Uterus (tissue), 4 donors: ENCODE results near the gene TMEM87B. TPM values are rescaled to one million over a fixed set of nuclear protein-coding genes. Genes with fewer than 3 reads are reported as not detected.
A peak's percentile ranks its signal among the peaks of the same experiment; 100 is the strongest.

Experiments
- DNase-seq, 2 donors: peaks; one replicate each; pipeline ENCODE4 v3.0.0-alpha.2; 2019 to 2020
- H3K27ac ChIP-seq, 2 donors: fragments of 200-600 bp; sonication (generic); 1 replicate in 1 of 2; 2 replicates in 1 of 2; pipeline ENCODE4 v1.5.1; 2016 to 2018
- H3K27me3 ChIP-seq, 2 donors: fragments of 200-600 bp; sonication (generic); one replicate each; pipeline ENCODE4 v1.5.1; 2018 to 2019; ENCODE audit warnings: control low read depth in 1 of 2
- H3K36me3 ChIP-seq, 2 donors: fragments of 200-600 bp; sonication (generic); one replicate each; pipeline ENCODE4 v1.5.1; 2019; ENCODE audit warnings: control low read depth in 1 of 2
- H3K4me1 ChIP-seq, 2 donors: fragments of 200-600 bp; sonication (generic); one replicate each; pipeline ENCODE4 v1.5.1; 2018 to 2019; ENCODE audit warnings: control low read depth in 1 of 2
- H3K4me3 ChIP-seq, 2 donors: fragments of 200-600 bp; sonication (generic); 1 replicate in 1 of 2; 2 replicates in 1 of 2; pipeline ENCODE4 v1.5.1; 2018 to 2019; ENCODE audit warnings: mild to moderate bottlenecking in 1 of 2
- H3K9me3 ChIP-seq, 2 donors: fragments of 200-600 bp; sonication (generic); one replicate each; pipeline ENCODE4 v1.5.1; 2019; ENCODE audit warnings: control low read depth in 1 of 2
- POLR2A ChIP-seq, 2 donors: fragments of 450-650 bp; IDR thresholded peaks; one replicate each; pipeline ENCODE4 v1.6.1; 2016; ENCODE audit warnings: antibody characterized with exemption in 2 of 2, mild to moderate bottlenecking in 1 of 2, moderate library complexity in 1 of 2
- intact Hi-C: fragments of 100-400 bp; cut with DNase I; formaldehyde crosslinking; loops from one replicate; pipeline ENCODE4 v1.15.1; 2023; ENCODE audit warnings: low total_unique reads
- total RNA-seq, 4 donors: library from RNA; depleted of rRNA in 3 of 4; stranded (reverse); fragments of >200 nt in 3 of 4; gene quantifications; one replicate each; pipeline versions ENCODE4 v1.1.0 to v1.2.4, GENCODE V29; 2014 to 2023
- TF ChIP-seq, protein P1 (sequence below), 4 experiments: fragments of 200-600 bp in 2 of 4; fragments of 450-650 bp in 2 of 4; sonication (generic) in 2 of 4; IDR thresholded peaks; one replicate each; pipeline ENCODE4 v1.5.1; 2016 to 2019; ENCODE audit warnings: antibody characterized with exemption in 4 of 4, mild to moderate bottlenecking in 2 of 4, moderate library complexity in 1 of 4
- donor health status: DM: yes; HTN: yes; CAD: no.

TMEM87B gene, protein sequence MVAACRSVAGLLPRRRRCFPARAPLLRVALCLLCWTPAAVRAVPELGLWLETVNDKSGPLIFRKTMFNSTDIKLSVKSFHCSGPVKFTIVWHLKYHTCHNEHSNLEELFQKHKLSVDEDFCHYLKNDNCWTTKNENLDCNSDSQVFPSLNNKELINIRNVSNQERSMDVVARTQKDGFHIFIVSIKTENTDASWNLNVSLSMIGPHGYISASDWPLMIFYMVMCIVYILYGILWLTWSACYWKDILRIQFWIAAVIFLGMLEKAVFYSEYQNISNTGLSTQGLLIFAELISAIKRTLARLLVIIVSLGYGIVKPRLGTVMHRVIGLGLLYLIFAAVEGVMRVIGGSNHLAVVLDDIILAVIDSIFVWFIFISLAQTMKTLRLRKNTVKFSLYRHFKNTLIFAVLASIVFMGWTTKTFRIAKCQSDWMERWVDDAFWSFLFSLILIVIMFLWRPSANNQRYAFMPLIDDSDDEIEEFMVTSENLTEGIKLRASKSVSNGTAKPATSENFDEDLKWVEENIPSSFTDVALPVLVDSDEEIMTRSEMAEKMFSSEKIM
- total RNA-seq: 10 to 100 TPM in 3 of 4 donors, 1 to 10 TPM in 1; 6.7 to 51.6 (median 27.0) TPM

DNA sequence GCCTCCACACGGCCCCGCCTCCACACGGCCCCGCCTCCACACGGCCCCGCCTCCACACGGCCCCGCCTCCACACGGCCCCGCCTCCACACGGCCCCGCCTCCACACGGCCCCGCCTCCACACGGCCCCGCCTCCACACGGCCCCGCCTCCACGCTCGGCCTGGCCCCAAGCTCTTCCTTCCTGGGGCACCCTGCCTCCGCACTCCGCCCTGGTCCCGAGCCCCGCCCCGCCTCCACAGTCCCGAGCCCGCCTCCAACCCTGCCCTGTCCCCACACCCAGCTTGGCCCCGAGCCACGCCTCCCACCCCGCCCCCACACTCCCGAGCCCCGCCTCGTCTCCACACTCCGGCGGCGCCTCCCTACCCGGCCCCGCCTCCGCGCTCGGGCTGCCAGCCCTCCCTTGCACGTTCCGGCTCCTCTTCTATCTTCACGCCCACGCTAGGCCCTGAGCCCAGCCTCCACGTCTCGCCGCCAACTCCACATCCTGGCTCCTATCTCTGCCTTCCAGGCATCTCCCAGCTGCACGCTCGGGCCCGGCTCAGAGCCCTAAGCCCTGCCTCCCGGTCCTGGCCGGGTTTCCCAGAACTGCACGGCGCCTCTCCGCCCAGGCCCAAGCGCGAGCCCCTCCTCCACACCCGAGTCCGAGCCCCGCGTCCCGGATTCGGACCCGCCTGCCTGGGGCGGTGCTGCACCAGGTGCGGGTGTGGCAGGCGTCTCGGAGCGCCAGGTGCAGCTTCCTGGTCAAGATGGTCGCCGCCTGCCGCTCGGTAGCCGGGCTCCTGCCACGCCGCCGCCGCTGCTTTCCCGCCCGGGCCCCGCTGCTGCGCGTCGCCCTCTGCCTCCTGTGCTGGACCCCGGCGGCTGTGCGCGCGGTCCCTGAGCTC lies at the start of gene TMEM87B:
Gene TMEM87B (plus strand): TSS at position 423 of the 883 bp plus-strand sequence. CDS start 323 bp downstream, at position 746.
- DNase-seq: peak; percentile 98 to 99
- peak within 1 kb of the TSS; percentile 63 to 87 for H3K4me3 ChIP-seq
- peak within 1 kb of the TSS; percentile 95 to 96 for H3K27ac ChIP-seq
- H3K36me3 ChIP-seq: no peaks in the 10 kb centered on the region
- H3K4me1 ChIP-seq: peaks cover 3 to 9% of the 10 kb centered on the region in 2 donors
- intact Hi-C loops: no loop called here
- TF ChIP-seq, protein P1, sequence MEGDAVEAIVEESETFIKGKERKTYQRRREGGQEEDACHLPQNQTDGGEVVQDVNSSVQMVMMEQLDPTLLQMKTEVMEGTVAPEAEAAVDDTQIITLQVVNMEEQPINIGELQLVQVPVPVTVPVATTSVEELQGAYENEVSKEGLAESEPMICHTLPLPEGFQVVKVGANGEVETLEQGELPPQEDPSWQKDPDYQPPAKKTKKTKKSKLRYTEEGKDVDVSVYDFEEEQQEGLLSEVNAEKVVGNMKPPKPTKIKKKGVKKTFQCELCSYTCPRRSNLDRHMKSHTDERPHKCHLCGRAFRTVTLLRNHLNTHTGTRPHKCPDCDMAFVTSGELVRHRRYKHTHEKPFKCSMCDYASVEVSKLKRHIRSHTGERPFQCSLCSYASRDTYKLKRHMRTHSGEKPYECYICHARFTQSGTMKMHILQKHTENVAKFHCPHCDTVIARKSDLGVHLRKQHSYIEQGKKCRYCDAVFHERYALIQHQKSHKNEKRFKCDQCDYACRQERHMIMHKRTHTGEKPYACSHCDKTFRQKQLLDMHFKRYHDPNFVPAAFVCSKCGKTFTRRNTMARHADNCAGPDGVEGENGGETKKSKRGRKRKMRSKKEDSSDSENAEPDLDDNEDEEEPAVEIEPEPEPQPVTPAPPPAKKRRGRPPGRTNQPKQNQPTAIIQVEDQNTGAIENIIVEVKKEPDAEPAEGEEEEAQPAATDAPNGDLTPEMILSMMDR (IDR thresholded peaks at IDR 0.05): no peak
- TF ChIP-seq POLR2A (IDR thresholded peaks at IDR 0.05): peak; percentile 81 to 86
- no peaks in the 10 kb centered on the region for H3K27me3 ChIP-seq
- no peaks in the 10 kb centered on the region for H3K9me3 ChIP-seq

DNA sequence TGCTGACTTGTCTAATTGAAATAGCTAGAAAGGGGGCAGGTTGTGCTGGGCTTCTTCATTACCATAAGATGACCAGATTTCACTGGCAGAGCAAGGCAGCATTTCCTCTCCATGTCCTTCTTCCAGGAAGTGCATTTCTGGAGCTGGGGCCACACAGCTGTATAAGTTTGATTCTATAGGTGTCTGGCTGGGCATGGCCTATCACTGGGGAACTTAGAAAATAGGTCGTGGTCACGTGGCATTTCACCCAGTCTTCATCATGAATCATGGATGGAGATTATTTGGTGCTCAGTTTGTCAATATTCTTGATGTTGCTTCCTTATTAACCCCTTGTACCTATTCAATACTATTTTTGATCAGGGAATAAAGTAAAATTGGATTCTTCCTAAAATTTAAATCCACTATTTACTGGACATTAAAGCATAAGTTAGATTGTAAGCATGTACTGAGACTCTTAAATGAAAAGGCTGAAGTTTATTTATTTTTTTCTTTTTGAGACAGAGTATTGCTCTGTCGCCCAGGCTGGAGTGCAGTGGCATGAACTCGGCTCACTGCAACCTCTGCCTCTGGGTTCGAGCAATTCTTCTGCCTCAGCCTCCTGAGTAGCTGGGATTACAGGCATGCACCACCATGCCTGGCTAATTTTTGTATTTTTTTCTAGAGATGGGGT lies 49.5 kb upstream of the TMEM87B start:
- no peak for DNase-seq
- no peaks in the 10 kb centered on the region for H3K4me1 ChIP-seq
- no peaks in the 10 kb centered on the region for H3K36me3 ChIP-seq
- TF ChIP-seq, protein P1 (IDR thresholded peaks at IDR 0.05): no peak
- no peak for TF ChIP-seq POLR2A (IDR thresholded peaks at IDR 0.05)
- no peaks in the 10 kb centered on the region for H3K27me3 ChIP-seq
- peak overlapping the region in 1 of 2 donors; percentile 27 for H3K27ac ChIP-seq
- intact Hi-C loops: no loop called here
- no peak overlapping the region for H3K4me3 ChIP-seq
- no peaks in the 10 kb centered on the region for H3K9me3 ChIP-seq

DNA sequence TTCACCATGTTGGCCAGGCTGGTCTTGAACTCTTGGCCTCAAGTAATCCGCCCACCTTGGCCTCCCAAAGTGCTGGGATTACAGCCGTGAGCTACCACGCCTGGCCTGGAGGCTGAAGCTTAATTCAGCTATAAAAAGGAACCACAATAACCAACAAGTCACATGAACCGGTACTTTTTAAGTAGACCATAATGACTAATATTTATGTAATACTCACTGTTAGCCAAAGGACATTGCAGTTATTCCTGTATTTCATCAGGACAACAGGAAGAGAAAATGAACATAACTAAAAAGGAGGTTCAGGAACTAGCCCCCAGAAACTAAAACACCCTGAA lies 49.0 kb upstream of the TMEM87B start:
- Histone ChIP-seq H3K27me3 (no peaks in the 10 kb centered on the region), H3K9me3 (no peaks in the 10 kb centered on the region), H3K4me3 (no peak overlapping the region), H3K4me1 (no peaks in the 10 kb centered on the region), H3K27ac (peak overlapping the region in 1 of 2 donors; percentile 27), H3K36me3 (no peaks in the 10 kb centered on the region)
- DNase-seq: no peak
- no peak for TF ChIP-seq POLR2A (IDR thresholded peaks at IDR 0.05)
- TF ChIP-seq, protein P1 (IDR thresholded peaks at IDR 0.05): no peak
- intact Hi-C loops: no loop called here

DNA sequence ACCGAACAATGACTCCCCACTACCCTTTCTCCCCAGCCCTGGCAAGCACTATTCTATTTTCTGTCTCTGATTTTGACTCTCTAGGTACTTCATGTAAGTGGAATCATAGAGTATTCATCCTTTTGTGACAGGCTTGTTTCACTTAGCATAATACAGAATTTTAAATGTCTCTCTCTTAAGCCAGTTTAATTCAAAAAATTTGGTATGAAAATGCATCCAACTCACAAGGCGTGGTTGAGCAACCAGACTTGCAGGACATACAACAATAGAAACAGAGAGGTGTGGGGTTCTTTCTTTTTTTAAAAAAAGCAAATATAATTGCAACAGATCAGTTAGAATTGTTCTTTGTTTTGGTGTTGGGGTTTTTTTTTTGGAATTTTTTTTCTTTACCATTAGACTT lies 47.6 kb upstream of the TMEM87B start:
- no peaks in the 10 kb centered on the region for H3K36me3 ChIP-seq
- TF ChIP-seq, protein P1 (IDR thresholded peaks at IDR 0.05): no peak
- TF ChIP-seq POLR2A (IDR thresholded peaks at IDR 0.05): no peak
- H3K4me3 ChIP-seq: no peak overlapping the region
- H3K27ac ChIP-seq: no peak overlapping the region
- DNase-seq: no peak
- no peaks in the 10 kb centered on the region for H3K9me3 ChIP-seq
- intact Hi-C loops: no loop called here
- H3K27me3 ChIP-seq: no peaks in the 10 kb centered on the region
- H3K4me1 ChIP-seq: no peaks in the 10 kb centered on the region
